ENCODE measurements around the gene BEAN1. TPM values are rescaled to one million over a fixed set of nuclear protein-coding genes. Genes with fewer than 3 reads are reported as not detected.
A peak's percentile ranks its signal among the peaks of the same experiment; 100 is the strongest.

The BEAN1 gene
- total RNA-seq, 1 donor from 2014 or later: 0.87 TPM

- H3K27ac ChIP-seq: no peak overlapping the region
- H3K27me3 ChIP-seq: no peaks in the 10 kb centered on the region
- intact Hi-C loops (cut with DNase I): loop anchor here (10.0 kb wide), 1 partner anchor 77 kb away; no protein-coding TSS in a partner anchor
- H3K4me3 ChIP-seq: no peak overlapping the region
- H3K9me3 ChIP-seq: no peaks in the 10 kb centered on the region
- H3K36me3 ChIP-seq: no peaks in the 10 kb centered on the region
- no peak for DNase-seq
- TF ChIP-seq, protein P1, sequence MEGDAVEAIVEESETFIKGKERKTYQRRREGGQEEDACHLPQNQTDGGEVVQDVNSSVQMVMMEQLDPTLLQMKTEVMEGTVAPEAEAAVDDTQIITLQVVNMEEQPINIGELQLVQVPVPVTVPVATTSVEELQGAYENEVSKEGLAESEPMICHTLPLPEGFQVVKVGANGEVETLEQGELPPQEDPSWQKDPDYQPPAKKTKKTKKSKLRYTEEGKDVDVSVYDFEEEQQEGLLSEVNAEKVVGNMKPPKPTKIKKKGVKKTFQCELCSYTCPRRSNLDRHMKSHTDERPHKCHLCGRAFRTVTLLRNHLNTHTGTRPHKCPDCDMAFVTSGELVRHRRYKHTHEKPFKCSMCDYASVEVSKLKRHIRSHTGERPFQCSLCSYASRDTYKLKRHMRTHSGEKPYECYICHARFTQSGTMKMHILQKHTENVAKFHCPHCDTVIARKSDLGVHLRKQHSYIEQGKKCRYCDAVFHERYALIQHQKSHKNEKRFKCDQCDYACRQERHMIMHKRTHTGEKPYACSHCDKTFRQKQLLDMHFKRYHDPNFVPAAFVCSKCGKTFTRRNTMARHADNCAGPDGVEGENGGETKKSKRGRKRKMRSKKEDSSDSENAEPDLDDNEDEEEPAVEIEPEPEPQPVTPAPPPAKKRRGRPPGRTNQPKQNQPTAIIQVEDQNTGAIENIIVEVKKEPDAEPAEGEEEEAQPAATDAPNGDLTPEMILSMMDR (IDR thresholded peaks at IDR 0.05): no peak
- peaks cover 3% of the 10 kb centered on the region for H3K4me1 ChIP-seq
- ATAC-seq: no peak
Observed at GRCh38 chr16:66481081-66481942, 54.2 kb downstream of the BEAN1 start.

DNA sequence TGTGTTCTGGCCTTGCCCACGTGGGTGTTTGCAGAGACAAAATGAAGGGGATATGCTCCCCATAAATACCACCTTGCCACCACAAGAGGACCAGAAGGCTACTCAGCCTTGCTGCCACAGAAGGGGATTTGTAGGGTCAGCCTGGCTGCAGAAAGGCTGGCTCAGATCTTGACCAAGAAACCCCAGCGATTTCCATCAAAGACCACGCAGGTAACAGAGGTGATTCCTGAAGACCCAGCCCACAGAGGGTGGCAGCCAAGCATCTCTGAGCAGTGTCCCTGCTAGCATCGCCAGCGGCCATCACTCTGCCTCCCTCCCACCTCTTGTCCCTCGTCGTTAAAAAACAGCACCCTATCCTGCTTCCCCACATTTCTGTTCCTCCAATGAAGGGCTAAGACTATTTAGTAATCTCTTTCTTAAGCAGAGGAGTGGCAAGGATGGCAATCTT, 54.9 kb downstream of the BEAN1 start:
- no peaks in the 10 kb centered on the region for H3K9me3 ChIP-seq
- TF ChIP-seq, protein P1 (IDR thresholded peaks at IDR 0.05): no peak
- H3K4me3 ChIP-seq: no peak overlapping the region
- H3K27ac ChIP-seq: no peak overlapping the region
- no peaks in the 10 kb centered on the region for H3K27me3 ChIP-seq
- no peaks in the 10 kb centered on the region for H3K36me3 ChIP-seq
- H3K4me1 ChIP-seq: peaks cover 9% of the 10 kb centered on the region
- DNase-seq (no peak), ATAC-seq (no peak)
- intact Hi-C loops (cut with DNase I): loop anchor here (10.0 kb wide), 1 partner anchor 77 kb away; no protein-coding TSS in a partner anchor

DNA sequence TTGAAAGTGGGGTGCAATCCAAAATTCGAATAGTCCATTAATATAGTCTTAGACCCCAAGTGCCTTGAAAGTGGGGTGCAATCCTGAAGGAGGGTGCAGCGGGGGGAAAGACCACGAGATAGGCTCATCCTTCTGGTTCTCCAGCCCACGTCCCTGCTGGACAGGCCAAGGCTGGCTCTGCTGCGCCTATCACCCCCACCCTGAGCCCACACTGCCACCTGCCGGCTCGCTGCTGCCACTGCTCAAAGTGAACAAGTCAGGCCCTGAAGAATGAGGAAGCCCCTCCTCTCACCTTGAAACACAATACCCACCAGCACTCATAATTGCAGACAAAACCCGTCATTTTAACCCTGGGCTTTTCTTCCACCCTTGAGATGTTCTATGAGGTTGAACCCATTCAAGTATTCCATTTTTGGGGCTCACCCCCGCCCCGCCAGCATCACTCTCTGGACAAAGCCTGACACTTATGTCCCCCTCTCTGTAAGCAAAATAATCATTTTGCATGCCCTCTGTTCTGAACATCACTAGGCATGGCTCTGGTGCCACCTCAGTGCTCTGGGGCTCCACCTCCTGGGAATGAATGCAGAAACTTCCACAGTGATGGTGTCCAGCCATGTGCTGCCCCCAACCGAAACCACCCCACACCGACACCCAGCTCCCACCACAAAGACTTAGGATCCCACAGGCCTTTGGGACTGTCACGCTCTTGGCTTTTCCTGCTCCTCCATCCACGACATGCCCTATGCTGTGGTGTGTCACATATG, 56.8 kb downstream of the BEAN1 start:
- ATAC-seq: peak; percentile 83
- TF ChIP-seq, protein P1 (IDR thresholded peaks at IDR 0.05): peak; percentile 94
- Histone ChIP-seq H3K27ac (no peak overlapping the region), H3K36me3 (no peaks in the 10 kb centered on the region), H3K9me3 (no peaks in the 10 kb centered on the region), H3K4me3 (no peak overlapping the region), H3K27me3 (no peaks in the 10 kb centered on the region), H3K4me1 (peaks cover 12% of the 10 kb centered on the region)
- intact Hi-C loops (cut with DNase I): loop anchor here (10.0 kb wide), 1 partner anchor 79 kb away; no protein-coding TSS in a partner anchor
- DNase-seq: peak; percentile 91

- no peak for DNase-seq
- Histone ChIP-seq H3K4me1 (peaks cover 12% of the 10 kb centered on the region), H3K36me3 (no peaks in the 10 kb centered on the region), H3K27me3 (no peaks in the 10 kb centered on the region), H3K27ac (no peak overlapping the region), H3K9me3 (no peaks in the 10 kb centered on the region), H3K4me3 (no peak overlapping the region)
- ATAC-seq: no peak
- TF ChIP-seq, protein P1 (IDR thresholded peaks at IDR 0.05): no peak
- intact Hi-C loops (cut with DNase I): loop anchor here (10.0 kb wide), 1 partner anchor 80 kb away; no protein-coding TSS in a partner anchor
Observed at GRCh38 chr16:66484453-66485213, 57.5 kb downstream of the BEAN1 start.

DNA sequence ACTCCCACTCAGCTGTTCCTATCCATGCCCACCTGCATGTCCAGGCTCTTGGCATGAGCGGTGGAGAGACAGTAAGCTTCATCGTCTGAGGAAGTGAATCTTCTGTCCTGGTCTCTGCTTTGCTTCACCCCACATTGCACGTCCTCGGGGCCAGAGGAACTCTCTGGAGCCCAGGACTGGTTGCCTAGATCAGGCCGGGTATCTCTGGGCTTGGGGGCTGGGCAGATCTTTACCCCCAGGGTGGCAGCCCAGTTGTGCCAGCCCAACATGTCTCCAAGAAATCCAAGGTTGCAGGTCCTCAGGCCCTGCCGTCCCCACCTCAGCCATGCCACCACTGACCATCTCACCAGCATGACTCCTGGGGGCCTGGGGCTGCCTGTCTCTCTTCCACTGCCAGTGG, 58.3 kb downstream of the BEAN1 start:
- H3K4me1 ChIP-seq: peaks cover 12% of the 10 kb centered on the region
- H3K27ac ChIP-seq: no peak overlapping the region
- intact Hi-C loops (cut with DNase I): loop anchor here (10.0 kb wide), 1 partner anchor 81 kb away; no protein-coding TSS in a partner anchor
- no peaks in the 10 kb centered on the region for H3K9me3 ChIP-seq
- ATAC-seq (peak; percentile 3), DNase-seq (no peak)
- TF ChIP-seq, protein P1 (IDR thresholded peaks at IDR 0.05): no peak
- H3K36me3 ChIP-seq: no peaks in the 10 kb centered on the region
- H3K4me3 ChIP-seq: no peak overlapping the region
- no peaks in the 10 kb centered on the region for H3K27me3 ChIP-seq
